ENCODE data around the gene PBX1.

GRCh38 chr1:164589408-164589807 lies 30.4 kb downstream of the PBX1 start:
- TF ChIP-seq POLR2A (IDR thresholded peaks at IDR 0.05; ENCODE audit: low read depth, low read length) (no peak), YY1 (IDR thresholded peaks at IDR 0.05; ENCODE audit: low read depth, low read length) (no peak), SP1 (IDR thresholded peaks at IDR 0.05; ENCODE audit: low read depth, low read length) (no peak), CTCF (IDR thresholded peaks at IDR 0.05 in 2 of 3, conservative IDR thresholded peaks at IDR 0.05 in 1 of 3; ENCODE audit: control insufficient read depth in 2 of 3, extremely low read depth in 1 of 3, insufficient read depth in 1 of 3, low read depth in 3 of 3, low read length in 3 of 3) (no peak), BHLHE40 (IDR thresholded peaks at IDR 0.05; ENCODE audit: borderline replicate concordance in 1 of 2, low read depth in 2 of 2, low read length in 1 of 2) (no peak), RAD21 (IDR thresholded peaks at IDR 0.05; ENCODE audit: insufficient read depth, low read depth, low read length) (no peak), SIX5 (IDR thresholded peaks at IDR 0.05; ENCODE audit: low read depth, low read length, severe bottlenecking) (no peak), EZH2 (IDR thresholded peaks at IDR 0.05; ENCODE audit: borderline replicate concordance, control insufficient read depth, low read depth, low read length) (no peak)
